ENCODE measurements around the gene TNPO3.

TNPO3 gene

GRCh38 chr7:128937271-128937646 is 117.7 kb downstream of the TNPO3 start:
- DNase-seq: no peak

- DNase-seq: no peak
Measured at GRCh38 chr7:128936798-128937197, 118.1 kb downstream of the TNPO3 start.

DNA sequence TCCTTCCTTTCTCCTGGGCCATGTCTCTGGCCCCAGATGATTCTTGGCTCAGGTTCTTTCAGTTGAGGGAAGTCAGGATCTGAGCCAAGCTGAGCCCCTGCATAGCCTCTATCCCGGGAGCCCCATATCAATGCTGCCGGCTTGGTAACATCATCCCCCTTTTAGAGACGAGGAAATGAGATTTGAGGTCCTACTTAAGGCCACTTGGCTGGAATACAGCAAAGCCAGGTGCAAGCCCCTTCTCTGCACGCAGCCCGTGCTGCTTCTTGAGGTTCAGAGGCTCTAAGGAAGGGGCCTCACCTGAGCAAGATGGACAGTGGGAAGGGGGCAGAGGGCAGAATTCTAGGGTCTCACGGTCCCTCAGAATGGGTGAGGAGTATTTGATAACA is 119.6 kb downstream of the TNPO3 start:
- no peak for DNase-seq

- no peak for DNase-seq
Measured at GRCh38 chr7:128934361-128935341, 120.3 kb downstream of the TNPO3 start.

DNA sequence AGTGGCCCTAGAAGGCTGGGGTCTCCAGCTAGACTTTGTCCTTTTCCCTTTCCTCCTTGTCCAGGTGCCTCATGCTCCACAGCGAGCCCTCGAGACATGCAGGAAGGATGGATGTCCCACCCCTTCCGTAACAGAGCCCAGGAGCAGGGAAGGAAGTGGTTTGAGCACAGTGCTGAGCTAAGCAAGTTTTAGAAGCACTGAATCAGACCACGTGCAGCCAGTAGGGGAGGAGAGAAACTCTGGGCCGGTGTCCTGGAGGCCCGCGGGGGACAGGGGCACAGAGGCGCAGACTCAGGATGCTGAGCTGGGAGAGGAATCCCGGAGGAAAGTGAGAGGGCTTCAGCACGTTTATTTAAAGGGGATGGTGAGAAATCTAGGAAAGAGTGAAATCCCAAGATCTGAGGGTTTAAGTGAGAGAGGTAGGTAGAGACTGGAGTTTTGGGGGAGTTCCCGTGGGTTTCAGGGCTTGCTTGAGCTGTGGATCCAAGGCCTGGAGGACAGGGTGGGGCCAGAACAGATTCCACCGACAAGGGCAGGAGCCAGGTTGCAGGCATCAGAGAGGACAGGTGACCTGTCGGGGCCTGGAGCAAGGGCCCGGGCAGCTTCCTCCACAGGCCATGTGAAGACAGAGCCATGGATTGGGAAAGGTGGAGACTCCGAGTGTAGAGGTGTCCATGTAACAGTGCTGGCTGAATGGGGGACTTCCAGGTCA is 121.6 kb downstream of the TNPO3 start:
- no peak for DNase-seq

GRCh38 chr7:128932862-128933179 is 122.1 kb downstream of the TNPO3 start:
- no peak for DNase-seq

DNA sequence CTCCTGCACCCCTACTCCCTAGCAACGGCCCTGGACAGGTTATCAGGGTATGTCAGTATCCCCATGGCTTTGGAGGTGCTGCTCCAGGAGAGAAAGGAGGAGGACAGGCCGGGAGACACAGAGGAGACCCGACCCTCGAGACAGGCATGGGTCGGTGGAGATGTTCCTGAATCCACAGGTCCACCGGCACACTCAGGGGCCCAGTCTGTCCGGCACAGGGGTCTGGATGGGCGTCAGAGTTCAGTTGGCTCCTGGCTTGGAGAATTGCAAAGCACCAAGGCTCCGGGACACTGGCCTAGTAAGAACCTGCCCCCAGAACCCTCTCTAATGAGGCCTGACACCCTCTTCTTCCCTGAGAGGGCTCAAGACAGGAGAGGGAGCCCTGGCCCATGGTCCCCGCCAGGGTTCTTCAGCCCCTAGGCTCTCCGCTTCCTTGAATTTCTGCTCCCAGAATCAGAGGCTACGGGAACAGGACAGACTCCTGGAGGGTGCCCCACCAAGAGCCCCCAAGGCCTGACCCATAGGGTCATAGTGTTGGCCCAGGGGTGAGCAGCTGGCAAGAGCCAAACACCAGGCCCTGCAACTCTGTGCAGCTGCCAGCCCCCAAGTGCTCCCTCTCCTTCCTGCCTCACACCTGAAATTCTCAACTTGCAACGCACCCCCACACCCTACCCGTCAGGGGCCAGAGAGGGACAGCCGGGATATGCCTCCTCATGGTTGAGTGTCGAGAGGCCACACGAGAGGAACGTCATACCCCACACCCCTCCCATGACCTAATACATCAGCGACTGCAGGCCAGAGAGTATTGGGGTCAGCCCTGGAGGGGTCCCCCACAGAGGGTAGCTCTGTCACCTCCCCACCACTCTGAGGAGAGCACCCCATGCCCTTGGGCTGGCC is 122.7 kb downstream of the TNPO3 start:
- no peak for DNase-seq

DNA sequence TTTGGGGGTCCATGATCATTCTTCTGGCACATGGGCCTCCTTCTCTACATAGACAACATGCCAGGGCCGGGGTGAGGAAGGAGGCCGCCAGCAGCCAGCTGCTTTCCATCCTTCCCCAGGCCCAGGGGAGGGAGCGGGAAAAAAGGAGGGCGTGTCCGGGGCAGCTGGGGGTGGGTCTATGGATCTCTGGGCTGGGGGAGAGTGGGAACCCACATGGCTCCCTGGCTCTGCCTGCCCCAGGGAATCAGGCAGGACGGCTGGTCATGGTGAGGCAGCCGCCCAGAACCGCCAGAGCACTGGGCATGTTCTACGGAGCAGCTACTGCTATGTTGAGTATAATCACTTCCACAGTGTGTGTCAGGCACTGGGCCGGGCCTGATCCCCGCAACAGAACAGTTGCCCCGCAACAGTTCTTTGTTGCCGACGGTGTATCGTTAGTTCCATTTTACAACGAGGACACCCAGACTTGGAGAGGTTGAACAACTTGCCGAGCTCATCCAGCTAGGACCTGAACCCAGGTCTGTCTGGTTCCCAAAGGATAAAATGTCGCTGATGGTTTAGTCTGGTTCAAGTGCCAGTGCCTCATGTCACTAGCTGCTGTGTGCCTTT is 123.6 kb downstream of the TNPO3 start:
- no peak for DNase-seq

DNA sequence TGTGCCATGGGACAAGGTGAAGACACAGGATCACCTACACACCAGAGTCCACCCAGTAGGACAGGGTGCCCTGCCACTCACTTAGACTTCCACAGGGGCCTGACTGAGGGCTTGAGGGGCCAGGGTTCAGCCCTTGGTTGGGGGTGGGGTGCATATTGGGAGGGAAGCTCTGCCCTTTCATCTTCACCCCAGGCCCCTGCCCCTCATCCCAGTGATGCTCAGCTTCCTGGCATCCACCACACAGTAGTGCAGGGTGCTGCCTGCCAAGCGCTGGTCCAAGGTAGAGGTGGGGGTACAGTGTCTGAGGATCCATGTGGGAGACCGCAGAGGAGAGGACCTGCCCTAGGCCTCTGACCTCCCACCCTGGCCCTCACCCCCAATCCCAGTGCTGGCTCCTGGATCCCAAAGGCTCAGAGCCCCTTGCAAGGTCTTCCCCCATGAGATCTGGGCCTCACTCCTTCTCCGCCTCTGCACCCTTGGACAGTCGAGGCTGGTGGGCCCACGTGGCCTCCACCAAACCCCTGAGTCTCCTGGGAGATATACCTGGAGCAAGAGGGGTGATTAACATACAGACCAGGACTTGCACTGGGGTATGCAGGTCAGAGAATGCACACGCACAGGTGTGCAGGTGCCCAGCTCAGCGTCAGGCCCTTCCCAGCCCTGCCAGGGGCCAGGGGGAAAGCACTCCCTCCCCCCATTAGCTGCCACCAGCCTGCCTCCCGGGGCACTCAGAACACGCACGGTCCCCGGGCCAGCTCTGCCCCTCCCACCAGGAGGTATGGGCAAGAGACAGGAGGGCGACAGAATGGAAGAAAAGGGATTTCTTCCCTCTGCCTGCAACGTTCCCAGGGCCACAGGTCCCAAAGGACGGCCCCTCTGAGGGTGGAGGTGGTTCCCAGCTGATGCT is 125.8 kb downstream of the TNPO3 start:
- DNase-seq: no peak

DNA sequence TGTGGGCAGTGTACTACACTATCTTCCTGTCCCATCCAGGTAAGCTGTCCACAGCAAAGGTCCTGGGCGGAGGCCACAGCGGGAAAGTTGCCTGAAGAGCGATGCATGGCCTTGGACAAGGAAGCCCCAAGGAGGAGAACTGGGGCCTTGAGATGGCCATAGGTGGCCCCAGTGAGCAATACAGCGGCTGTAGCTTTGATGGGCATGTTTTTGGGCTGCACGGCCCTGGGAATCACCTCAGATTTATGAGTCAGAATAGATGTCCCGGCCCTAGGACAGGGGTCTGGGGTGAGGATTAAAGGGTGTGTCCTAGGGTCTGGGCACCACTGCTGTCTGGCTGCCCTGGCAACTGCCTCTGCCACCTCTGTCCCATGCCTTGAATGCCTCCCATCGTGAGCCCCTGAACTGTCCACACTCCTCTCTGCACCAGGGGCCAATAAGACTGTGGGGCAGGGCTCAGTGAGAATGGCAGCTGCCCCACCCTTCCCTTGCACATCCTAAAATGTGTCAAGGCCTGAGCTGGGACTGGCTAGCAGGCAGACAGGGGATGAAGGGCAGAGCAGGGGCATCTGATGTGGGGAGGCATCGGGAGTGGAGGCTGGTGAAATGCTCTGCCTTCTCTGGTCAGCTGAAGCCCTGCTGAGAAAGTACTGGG is 126.6 kb downstream of the TNPO3 start:
- no peak for DNase-seq

DNA sequence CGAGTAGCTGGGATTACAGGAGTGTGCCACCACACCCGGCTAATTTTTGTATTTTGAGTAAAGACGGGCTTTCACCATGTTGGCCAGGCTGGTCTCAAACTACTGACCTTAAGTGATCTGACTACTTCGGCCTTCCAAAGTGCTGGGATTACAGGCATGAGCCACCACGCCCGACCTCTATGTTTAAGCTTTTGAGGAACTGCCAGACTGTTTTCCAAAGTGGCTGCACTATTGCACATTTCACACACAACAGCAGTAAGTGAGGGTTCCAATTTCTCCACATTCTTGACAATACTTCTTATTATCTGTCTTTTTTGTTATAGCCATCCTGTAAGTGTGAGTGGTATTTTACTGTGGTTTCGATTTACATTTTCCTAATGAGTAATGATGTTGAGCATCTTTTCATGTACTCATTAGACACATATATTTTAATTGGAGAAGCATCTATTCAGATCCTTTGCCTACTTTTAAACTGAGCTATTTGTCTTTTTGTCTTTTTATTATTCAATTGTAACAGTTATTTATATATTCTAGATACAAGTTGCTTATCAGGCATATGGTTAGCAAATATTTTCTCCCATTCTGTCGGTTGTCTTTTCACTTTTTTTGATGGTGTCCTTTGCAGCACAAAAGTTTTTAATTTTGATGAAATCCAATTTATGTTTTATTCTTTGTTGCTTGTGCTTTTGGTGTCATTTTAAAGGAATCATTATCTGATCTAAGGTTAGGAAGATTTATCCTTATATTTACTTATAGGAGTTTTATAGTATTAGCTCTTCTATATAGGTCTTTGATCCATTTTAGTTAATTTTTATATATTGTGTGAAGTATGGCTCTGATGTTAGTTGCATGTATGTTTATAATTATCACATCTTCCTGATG is 130.0 kb downstream of the TNPO3 start:
- no peak for DNase-seq

DNA sequence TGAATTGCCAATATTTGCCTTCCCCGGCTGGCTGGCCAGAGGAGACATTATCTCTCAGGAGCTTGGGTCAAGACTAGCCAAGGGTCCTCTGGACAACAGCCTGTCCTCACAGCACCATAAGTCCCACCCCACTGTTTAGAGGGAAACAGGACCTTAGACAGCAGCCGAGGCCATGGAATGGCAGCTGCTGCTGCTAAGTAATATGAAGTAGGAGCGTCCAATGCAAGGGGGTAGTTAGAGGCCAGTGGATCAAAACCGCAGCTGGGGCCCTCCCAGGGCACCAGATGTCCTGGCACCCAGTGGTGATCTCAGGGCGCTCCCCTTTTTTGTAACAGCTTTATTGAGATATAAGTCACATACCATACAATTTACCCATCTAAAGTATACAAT is 131.5 kb downstream of the TNPO3 start:
- no peak for DNase-seq

- no peak for DNase-seq
Measured at GRCh38 chr7:128922496-128923410, 132.2 kb downstream of the TNPO3 start.

DNA sequence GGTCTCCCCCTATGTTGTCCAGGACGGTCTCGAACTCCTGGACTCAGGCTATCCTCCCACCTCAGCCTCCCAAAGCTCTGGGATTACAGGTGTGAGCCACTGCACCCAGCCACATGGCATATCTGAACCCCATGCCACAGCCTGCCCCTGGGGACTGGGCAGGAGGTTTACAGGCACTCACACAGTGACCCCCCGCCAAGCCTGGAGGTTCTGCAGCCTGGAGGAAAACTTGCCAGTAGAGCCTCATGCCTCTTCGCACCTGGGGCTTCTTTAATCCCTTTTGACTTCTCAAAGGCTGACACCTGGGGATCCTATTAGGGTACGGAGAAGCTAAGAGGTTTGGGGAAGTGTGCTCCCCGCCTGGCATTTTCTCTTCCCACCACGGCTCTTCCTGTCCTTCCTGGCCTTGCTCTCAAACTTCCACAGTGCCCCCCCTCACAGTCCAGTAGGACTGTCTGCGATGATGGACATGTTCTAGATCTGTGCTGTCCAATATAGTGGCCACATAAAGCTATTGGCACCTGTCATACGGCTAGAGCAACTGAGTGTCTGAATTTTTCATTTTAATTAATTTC is 133.0 kb downstream of the TNPO3 start:
- no peak for DNase-seq

- no peak for DNase-seq
Measured at GRCh38 chr7:128920913-128921582, 133.9 kb downstream of the TNPO3 start.

DNA sequence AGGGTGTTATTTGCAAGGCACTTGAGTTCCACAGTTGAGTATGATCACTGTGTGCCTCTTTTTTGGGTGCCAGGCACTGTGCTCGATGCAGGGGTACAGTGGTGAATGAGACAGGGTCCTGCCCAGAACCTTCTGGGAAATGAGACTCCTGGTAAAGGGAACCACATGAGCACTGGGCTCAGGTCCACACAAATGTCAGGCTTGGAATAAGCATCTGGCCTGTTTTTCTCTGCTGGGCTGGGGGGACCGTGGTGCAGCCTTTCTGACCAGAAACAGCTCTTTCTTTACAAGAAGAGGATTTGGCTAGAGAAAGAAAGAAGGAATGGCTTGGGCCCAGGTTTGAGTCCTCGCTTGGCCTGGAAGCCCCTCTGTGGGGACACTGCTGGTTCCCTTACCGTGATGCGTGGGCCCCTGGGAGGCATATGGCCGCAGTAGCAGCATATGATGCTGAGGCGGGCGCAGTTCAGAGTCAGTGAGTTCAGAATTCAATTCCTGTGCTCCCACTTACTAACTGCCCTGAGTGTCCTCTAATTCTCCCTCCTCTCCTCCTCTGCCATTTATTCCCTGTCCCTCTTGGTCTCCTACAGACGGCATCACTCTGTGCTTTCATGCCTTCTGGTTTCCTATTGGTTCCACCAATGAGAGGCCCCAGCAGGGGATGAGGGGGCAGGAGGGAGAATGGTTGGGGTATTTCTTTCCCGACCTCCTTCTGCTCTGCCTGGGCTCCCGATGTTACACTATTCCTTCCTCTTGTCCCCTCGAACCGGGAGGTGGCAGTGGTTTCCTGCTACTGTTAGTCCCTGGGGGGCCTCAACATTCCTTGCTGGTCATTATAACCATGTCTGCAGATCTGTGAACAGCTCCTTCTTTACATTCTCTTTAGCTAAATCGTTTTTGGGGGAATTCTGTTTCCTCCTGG is 134.8 kb downstream of the TNPO3 start:
- DNase-seq: no peak

DNA sequence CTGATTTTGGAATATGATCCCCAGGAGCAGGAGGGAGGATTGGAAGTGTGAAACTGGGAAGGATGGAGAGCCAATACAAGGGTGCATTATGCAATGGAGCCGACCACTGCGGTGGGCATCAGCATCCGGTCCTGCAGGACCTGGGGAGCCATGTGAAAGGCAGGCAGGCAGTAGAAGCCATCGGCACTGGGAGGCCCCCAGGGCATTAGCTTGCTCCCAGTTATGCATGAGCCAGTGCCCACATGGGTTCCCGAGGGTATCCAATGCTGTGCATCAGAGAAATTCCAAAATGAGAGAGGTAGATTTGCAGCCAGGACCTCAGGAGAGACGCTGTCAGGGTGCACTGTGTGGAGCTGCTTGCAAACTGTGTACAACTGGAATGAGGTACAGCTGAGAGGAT is 135.7 kb downstream of the TNPO3 start:
- no peak for DNase-seq
